MM.1S (cell line): ENCODE measurements around the gene EEPD1.
"Not testable (repeated sequence)": the region's sequence is repeated elsewhere in the genome, so short reads cannot be mapped to it uniquely, and the experiment has no call there.

Experiments
- EZH2 ChIP-seq: fragments of 300-600 bp; sonication (generic); optimal IDR thresholded peaks from 2 replicates; pipeline ENCODE3; 2017; ENCODE audit warnings: low read depth, mild to moderate bottlenecking, antibody characterized with exemption, low read length, mixed read lengths
- TF ChIP-seq, protein P1 (sequence below): fragments of 300-600 bp; sonication (generic); IDR thresholded peaks from 2 replicates; pipeline ENCODE4 v1.5.1; 2016; ENCODE audit warnings: antibody characterized with exemption, low read length, mixed read lengths

- TF ChIP-seq, protein P1, sequence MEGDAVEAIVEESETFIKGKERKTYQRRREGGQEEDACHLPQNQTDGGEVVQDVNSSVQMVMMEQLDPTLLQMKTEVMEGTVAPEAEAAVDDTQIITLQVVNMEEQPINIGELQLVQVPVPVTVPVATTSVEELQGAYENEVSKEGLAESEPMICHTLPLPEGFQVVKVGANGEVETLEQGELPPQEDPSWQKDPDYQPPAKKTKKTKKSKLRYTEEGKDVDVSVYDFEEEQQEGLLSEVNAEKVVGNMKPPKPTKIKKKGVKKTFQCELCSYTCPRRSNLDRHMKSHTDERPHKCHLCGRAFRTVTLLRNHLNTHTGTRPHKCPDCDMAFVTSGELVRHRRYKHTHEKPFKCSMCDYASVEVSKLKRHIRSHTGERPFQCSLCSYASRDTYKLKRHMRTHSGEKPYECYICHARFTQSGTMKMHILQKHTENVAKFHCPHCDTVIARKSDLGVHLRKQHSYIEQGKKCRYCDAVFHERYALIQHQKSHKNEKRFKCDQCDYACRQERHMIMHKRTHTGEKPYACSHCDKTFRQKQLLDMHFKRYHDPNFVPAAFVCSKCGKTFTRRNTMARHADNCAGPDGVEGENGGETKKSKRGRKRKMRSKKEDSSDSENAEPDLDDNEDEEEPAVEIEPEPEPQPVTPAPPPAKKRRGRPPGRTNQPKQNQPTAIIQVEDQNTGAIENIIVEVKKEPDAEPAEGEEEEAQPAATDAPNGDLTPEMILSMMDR: not testable (repeated sequence)
- not testable (repeated sequence) for TF ChIP-seq EZH2
These were observed 45.8 kb upstream of the EEPD1 start for GRCh38 chr7:36106972-36107908.
